Endothelial cell (in vitro differentiated cells): ENCODE measurements around the gene ACACA. TPM values are rescaled to one million over a fixed set of nuclear protein-coding genes. Genes with fewer than 3 reads are reported as not detected.

Source experiments
- DNase-seq: peaks from one replicate; pipeline ENCODE4 v3.0.0; 2021; ENCODE audit warnings: low spot score
- H3K27ac Mint-ChIP-seq: one replicate; pipeline ENCODE4 v1.8.0; 2021; ENCODE audit warnings: mixed read lengths, inconsistent platforms; ENCODE audit not compliant: unreplicated experiment
- H3K27me3 Mint-ChIP-seq: one replicate; pipeline ENCODE4 v1.8.0; 2021; ENCODE audit warnings: mild to moderate bottlenecking, moderate library complexity, mixed read lengths, inconsistent platforms; ENCODE audit not compliant: unreplicated experiment
- H3K36me3 Mint-ChIP-seq: one replicate; pipeline ENCODE4 v1.8.0; 2021; ENCODE audit warnings: mild to moderate bottlenecking, low read depth, mixed read lengths, inconsistent platforms; ENCODE audit not compliant: unreplicated experiment
- H3K4me1 Mint-ChIP-seq: one replicate; pipeline ENCODE4 v1.8.0; 2021; ENCODE audit warnings: mild to moderate bottlenecking, mixed read lengths, inconsistent platforms; ENCODE audit not compliant: unreplicated experiment
- H3K4me3 Mint-ChIP-seq: one replicate; pipeline ENCODE4 v1.8.0; 2021; ENCODE audit warnings: mild to moderate bottlenecking, mixed read lengths, inconsistent platforms; ENCODE audit not compliant: unreplicated experiment
- H3K9me3 Mint-ChIP-seq: one replicate; pipeline ENCODE4 v1.8.0; 2021; ENCODE audit warnings: mixed read lengths, inconsistent platforms; ENCODE audit not compliant: unreplicated experiment
- CTCF ChIP-seq: fragments of 200-600 bp; sonication (generic); IDR thresholded peaks from one replicate; pipeline ENCODE4 v1.5.0; 2021; ENCODE audit warnings: antibody characterized with exemption; ENCODE audit not compliant: unreplicated experiment
- total RNA-seq: library from RNA; stranded (reverse); fragmentation: NEBNext Ultra II Directional; extraction: Animal tissue kit (Norgen Biotek cat#: 25700); gene quantifications from one replicate; pipeline ENCODE4 v1.2.1, GENCODE V29; 2021; ENCODE audit not compliant: unreplicated experiment

The ACACA gene
- total RNA-seq, 1 donor from 2014 or later: 91.5 TPM

DNA sequence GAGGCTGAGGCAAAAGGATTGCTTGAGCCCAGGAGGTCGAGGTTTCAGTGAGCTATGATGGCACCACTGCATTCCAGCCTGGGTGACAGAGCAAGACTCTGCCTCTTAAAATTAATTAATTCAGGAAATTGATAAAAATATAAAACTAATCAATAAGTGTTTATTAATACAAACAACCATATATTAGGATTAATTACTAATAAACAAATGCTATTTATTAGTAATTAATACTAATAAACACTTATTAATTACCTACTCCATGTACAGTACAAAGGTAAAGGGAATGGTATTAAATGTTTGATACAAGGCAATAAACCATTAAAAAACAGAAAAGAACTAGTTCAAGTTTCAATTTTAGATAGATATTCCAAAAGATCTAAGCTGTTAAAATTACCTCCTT, 150.0 kb downstream of the ACACA start:
- H3K36me3 Mint-ChIP-seq: peaks cover 9% of the 10 kb centered on the region
- DNase-seq: no peak
- no peak overlapping the region for H3K4me3 Mint-ChIP-seq
- TF ChIP-seq CTCF: no peak
- no peak overlapping the region for H3K27ac Mint-ChIP-seq
- H3K4me1 Mint-ChIP-seq: no peaks in the 10 kb centered on the region
- no peaks in the 10 kb centered on the region for H3K9me3 Mint-ChIP-seq
- H3K27me3 Mint-ChIP-seq: no peaks in the 10 kb centered on the region

- H3K4me3 Mint-ChIP-seq: no peak overlapping the region
- no peaks in the 10 kb centered on the region for H3K4me1 Mint-ChIP-seq
- no peak overlapping the region for H3K27ac Mint-ChIP-seq
Measured at GRCh38 chr17:37255432-37255831, 151.2 kb downstream of the ACACA start.

DNA sequence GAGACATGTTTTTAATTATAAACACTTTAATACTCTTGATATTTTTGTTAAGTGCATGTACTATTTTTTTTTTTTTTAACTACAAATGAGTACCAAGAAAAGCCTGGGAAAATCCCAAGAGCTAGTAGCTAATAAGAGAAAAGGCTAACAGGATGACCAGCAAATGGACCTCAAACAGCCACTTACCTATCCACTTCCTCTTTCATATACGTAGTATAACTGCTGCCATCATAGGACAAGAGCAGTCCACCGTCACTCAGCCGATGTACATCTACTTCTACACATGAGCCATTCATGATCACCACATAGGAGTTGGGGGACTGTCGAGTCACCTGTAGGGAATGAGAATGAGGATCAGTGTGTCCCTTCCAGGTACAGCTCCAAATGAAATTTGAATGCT, 158.8 kb downstream of the ACACA start:
- H3K36me3 Mint-ChIP-seq: peaks cover 31% of the 10 kb centered on the region
- no peak for DNase-seq
- no peaks in the 10 kb centered on the region for H3K4me1 Mint-ChIP-seq
- H3K27me3 Mint-ChIP-seq: no peaks in the 10 kb centered on the region
- no peak overlapping the region for H3K27ac Mint-ChIP-seq
- TF ChIP-seq CTCF: no peak
- H3K9me3 Mint-ChIP-seq: no peaks in the 10 kb centered on the region
- H3K4me3 Mint-ChIP-seq: no peak overlapping the region

More at GRCh38 chr17:37255432-37255831, 151.2 kb downstream of the ACACA start:
- no peaks in the 10 kb centered on the region for H3K9me3 Mint-ChIP-seq
- no peaks in the 10 kb centered on the region for H3K27me3 Mint-ChIP-seq
- peaks cover 9% of the 10 kb centered on the region for H3K36me3 Mint-ChIP-seq
- no peak for TF ChIP-seq CTCF
- no peak for DNase-seq

DNA sequence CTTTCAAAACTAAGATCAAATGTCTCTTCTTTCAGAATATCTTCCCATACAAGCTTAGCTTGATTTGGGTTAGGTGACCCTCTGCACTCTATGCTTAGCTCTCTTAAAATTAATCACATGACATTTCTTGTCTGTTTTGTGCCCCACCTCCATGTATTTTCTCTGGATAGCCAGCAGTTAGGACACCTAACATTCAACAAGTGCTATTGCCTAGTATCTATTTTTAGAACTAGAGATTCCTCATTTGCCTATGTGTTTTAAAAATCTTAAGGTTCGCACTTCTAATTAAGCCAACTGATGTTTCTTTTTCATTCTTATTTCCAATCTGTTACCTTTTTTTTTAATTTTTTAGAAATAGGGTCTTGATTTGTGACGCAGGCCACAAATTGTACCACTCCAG, 160.6 kb downstream of the ACACA start:
- Mint-ChIP-seq H3K9me3 (no peaks in the 10 kb centered on the region), H3K36me3 (peaks cover 27% of the 10 kb centered on the region), H3K27ac (no peak overlapping the region), H3K4me3 (no peak overlapping the region), H3K27me3 (no peaks in the 10 kb centered on the region), H3K4me1 (no peaks in the 10 kb centered on the region)
- TF ChIP-seq CTCF: no peak
- DNase-seq: no peak

- Mint-ChIP-seq H3K27me3 (no peaks in the 10 kb centered on the region), H3K4me1 (no peaks in the 10 kb centered on the region), H3K9me3 (no peaks in the 10 kb centered on the region), H3K4me3 (no peak overlapping the region), H3K36me3 (peaks cover 10% of the 10 kb centered on the region), H3K27ac (no peak overlapping the region)
- TF ChIP-seq CTCF: no peak
- no peak for DNase-seq
Measured at GRCh38 chr17:37240381-37240780, 166.3 kb downstream of the ACACA start.
